ENCODE data around the gene JAKMIP1. TPM values are rescaled to one million over a fixed set of nuclear protein-coding genes. Genes with fewer than 3 reads are reported as not detected.
"Not testable (repeated sequence)": the region's sequence is repeated elsewhere in the genome, so short reads cannot be mapped to it uniquely, and the experiment has no call there.

Gene JAKMIP1
- polyA plus RNA-seq, 3 donors, result 0.08 TPM; not detected in 2

GRCh38 chr4:6209921-6210320, 9.6 kb upstream of the JAKMIP1 start:
- Histone ChIP-seq H2AFZ (ENCODE audit: insufficient read depth, low read depth, low read length, poor library complexity, severe bottlenecking) (no peak overlapping the region), H3K9ac (ENCODE audit: insufficient read depth, low read length, poor library complexity, severe bottlenecking) (no peak overlapping the region), H3K27me3 (ENCODE audit: control insufficient read depth in 2 of 2, insufficient read depth in 2 of 2, low read length in 2 of 2) (no peaks in the 10 kb centered on the region), H4K20me1 (ENCODE audit: insufficient read depth, low read length) (no peaks in the 10 kb centered on the region), H3K4me2 (replicated peaks; ENCODE audit: extremely low read depth, low read length, poor library complexity, severe bottlenecking) (no peak overlapping the region), H3K27ac (ENCODE audit: low read depth in 1 of 2, low read length in 2 of 2) (no peak overlapping the region), H3K36me3 (replicated peaks in 1 of 2; ENCODE audit: control insufficient read depth in 1 of 2, insufficient read depth in 2 of 2, low read length in 2 of 2) (no peaks in the 10 kb centered on the region), H3K4me3 (replicated peaks in 1 of 3; ENCODE audit: low read depth in 2 of 3, low read length in 3 of 3) (no peak overlapping the region), H3K4me1 (ENCODE audit: control insufficient read depth in 1 of 2, insufficient read depth in 2 of 2, low read length in 2 of 2) (no peaks in the 10 kb centered on the region), H3K79me2 (ENCODE audit: insufficient read depth, low read length) (no peaks in the 10 kb centered on the region), H3K9me3 (replicated peaks in 1 of 2; ENCODE audit: control insufficient read depth in 1 of 2, insufficient read depth in 1 of 2, low read length in 2 of 2) (no peaks in the 10 kb centered on the region)
- Mint-ChIP-seq H3K36me3 (no peaks in the 10 kb centered on the region), H3K9me3 (peaks cover 0 to 6% (median 2%) of the 10 kb centered on the region in 7 donors), H3K4me1 (no peaks in the 10 kb centered on the region), H3K27ac (no peak overlapping the region), H3K4me3 (no peak overlapping the region), H3K27me3 (ENCODE audit: low read depth in 3 of 3) (peaks cover 8 to 10% (median 9%) of the 10 kb centered on the region in 3 donors)
- TF ChIP-seq CTCF (IDR thresholded peaks at IDR 0.05), result no peak
- intact Hi-C loops (cut with micrococcal nuclease), result no loop called here
- no peak for DNase-seq
- no CpG with 5 or more reads among the region's 4 CpGs for WGBS (ENCODE audit: insufficient coverage)

DNA sequence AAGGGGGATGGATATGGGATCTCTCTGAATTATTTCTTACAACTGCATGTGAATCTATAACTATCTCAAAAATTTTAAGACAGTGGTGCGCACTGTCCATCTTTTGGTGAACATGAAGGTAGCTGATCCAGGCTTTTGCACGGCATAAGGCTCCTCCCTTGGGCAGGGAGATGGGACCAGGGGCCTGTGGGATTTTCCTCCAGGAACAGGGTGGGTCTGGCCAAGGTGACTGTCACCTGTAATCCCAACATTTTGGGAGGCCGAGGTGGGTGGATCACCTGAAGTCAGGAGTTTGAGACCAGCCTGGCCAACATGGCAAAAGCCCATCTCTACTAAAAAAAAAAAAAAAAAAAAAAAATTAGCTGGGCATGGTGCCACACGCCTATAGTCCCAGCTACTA, 8.9 kb upstream of the JAKMIP1 start:
- H3K4me1 ChIP-seq (ENCODE audit: control insufficient read depth in 1 of 2, insufficient read depth in 2 of 2, low read length in 2 of 2); H3K27ac ChIP-seq (ENCODE audit: low read depth in 1 of 2, low read length in 2 of 2); H3K4me1 Mint-ChIP-seq; H3K36me3 Mint-ChIP-seq; H3K4me3 Mint-ChIP-seq; intact Hi-C loops (cut with micrococcal nuclease); H3K27me3 ChIP-seq (ENCODE audit: control insufficient read depth in 2 of 2, insufficient read depth in 2 of 2, low read length in 2 of 2); H3K9me3 Mint-ChIP-seq; H3K9ac ChIP-seq (ENCODE audit: insufficient read depth, low read length, poor library complexity, severe bottlenecking); H3K79me2 ChIP-seq (ENCODE audit: insufficient read depth, low read length); H3K4me3 ChIP-seq (replicated peaks in 1 of 3; ENCODE audit: low read depth in 2 of 3, low read length in 3 of 3); H2AFZ ChIP-seq (ENCODE audit: insufficient read depth, low read depth, low read length, poor library complexity, severe bottlenecking); H3K36me3 ChIP-seq (replicated peaks in 1 of 2; ENCODE audit: control insufficient read depth in 1 of 2, insufficient read depth in 2 of 2, low read length in 2 of 2); H3K27ac Mint-ChIP-seq; H3K4me2 ChIP-seq (replicated peaks; ENCODE audit: extremely low read depth, low read length, poor library complexity, severe bottlenecking); DNase-seq; H4K20me1 ChIP-seq (ENCODE audit: insufficient read depth, low read length); H3K9me3 ChIP-seq (replicated peaks in 1 of 2; ENCODE audit: control insufficient read depth in 1 of 2, insufficient read depth in 1 of 2, low read length in 2 of 2): not testable (repeated sequence)
- WGBS (ENCODE audit: insufficient coverage), result 93% methylated on average over 2 of the region's 4 CpGs
- peaks cover 8 to 11% (median 9%) of the 10 kb centered on the region in 3 donors for H3K27me3 Mint-ChIP-seq (ENCODE audit: low read depth in 3 of 3)

All from CD14-positive monocyte (primary cell).